Adipose tissue (tissue), 3 donors: ENCODE measurements around the gene TECTA. TPM values are rescaled to one million over a fixed set of nuclear protein-coding genes. Genes with fewer than 3 reads are reported as not detected.

Source experiments
- H3K27ac ChIP-seq: one replicate; pipeline ENCODE4 v1.5.1; 2013; ENCODE audit warnings: low read depth, low read length
- WGBS, 3 donors: extraction: QIAGEN DNeasy Blood & Tissue Kit; methylation state at CpG; one replicate each; pipeline ENCODE4 v1.1.7; 2013; 5-methylcytosine and 5-hydroxymethylcytosine counted together
- polyA plus RNA-seq, 3 donors: library from polyadenylated mRNA; stranded (reverse); fragments of 200-250 nt; gene quantifications; one replicate each; pipeline ENCODE4 v1.2.3, GENCODE V29; 2013
- donor health status: healthy with polysubstance abuse.
- donor health status: Bipolar disorder and iron deficiency.
- donor health status: healthy.

Gene TECTA
- polyA plus RNA-seq, 3 donors = 0.20 to 0.67 (median 0.37) TPM

- WGBS, 3 donors = 98 to 100% (median 100%) methylated on average over 1 of the region's 1 CpG
- H3K27ac ChIP-seq = no peak overlapping the region
Observed at GRCh38 chr11:121082670-121083069, 18.4 kb upstream of the TECTA start.

DNA sequence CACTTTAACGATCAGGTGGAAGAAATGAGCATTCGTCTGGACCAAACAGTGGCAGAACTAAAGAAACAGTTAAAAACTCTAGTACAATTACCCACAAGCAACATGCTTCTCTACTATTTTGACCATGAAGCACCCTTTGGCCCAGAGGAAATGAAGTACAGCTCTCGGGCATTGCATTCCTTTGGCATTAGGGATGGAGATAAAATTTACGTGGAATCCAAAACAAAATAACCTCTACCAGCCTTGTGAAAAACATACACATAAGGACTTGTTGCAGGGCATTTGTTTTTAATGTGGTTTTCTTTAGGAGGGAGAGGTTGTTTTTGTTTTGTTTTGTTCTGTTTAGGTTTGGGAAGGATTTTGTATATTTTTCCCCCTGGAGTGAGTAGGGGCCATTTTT, 14.2 kb upstream of the TECTA start:
- H3K27ac ChIP-seq = no peak overlapping the region
- 77 to 93% (median 87%) methylated on average over 4 of the region's 4 CpGs for WGBS, 3 donors

DNA sequence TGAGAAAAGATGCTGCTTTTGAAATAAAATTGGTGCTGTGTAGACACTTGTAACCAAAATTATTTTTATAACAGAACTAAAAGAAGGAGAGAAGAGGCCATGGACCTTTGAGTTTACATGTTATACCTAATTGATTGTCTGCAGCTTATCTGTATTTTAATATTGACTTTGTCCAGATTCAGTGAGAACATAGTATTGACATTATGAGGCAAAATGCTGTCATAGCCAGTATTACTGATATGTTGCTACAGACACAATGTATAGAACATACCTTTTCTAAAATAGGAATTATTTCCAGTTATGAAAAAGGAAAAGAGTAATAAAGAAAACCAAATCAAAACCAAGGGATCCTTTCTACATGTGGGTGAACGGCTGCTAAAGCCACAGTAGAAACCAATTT, 11.5 kb upstream of the TECTA start:
- no peak overlapping the region for H3K27ac ChIP-seq
- 87 to 98% (median 95%) methylated on average over 1 of the region's 1 CpG for WGBS, 3 donors

DNA sequence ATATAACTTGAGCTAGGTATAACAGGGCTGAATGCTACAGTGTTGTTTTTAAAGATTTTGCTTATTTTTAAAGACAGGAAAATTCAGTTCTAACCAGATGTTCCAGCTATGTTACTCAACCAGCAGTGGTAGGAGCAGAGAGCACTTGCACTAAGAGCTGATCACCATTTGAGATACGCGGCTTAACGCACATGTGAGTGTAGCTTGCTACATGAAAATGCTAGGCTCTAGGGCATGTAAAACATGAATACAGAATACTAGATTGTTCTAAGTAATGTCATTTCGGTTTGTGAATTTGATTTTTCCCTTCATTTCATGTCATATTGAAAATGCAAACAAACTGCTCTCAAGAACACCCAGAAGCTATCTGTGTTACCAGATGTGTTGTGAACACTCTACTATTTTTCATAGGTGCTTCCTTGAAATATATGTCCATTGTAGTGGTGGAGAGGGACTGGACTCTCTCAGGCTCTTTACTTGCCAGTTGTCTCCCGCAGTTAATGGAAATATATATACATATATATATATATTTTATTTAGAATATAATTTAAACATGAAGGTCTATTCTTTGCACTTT, 10.8 kb upstream of the TECTA start:
- 95 to 99% (median 96%) methylated on average over 5 of the region's 5 CpGs for WGBS, 3 donors
- H3K27ac ChIP-seq = no peak overlapping the region

GRCh38 chr11:121091492-121092152, 9.4 kb upstream of the TECTA start:
- no peak overlapping the region for H3K27ac ChIP-seq
- WGBS, 3 donors = 56 to 90% (median 62%) methylated on average over 3 of the region's 3 CpGs

- no peak overlapping the region for H3K27ac ChIP-seq
- WGBS, 3 donors = 88 to 91% (median 90%) methylated on average over 1 of the region's 1 CpG
Observed at GRCh38 chr11:121095561-121095960, 5.5 kb upstream of the TECTA start.

DNA sequence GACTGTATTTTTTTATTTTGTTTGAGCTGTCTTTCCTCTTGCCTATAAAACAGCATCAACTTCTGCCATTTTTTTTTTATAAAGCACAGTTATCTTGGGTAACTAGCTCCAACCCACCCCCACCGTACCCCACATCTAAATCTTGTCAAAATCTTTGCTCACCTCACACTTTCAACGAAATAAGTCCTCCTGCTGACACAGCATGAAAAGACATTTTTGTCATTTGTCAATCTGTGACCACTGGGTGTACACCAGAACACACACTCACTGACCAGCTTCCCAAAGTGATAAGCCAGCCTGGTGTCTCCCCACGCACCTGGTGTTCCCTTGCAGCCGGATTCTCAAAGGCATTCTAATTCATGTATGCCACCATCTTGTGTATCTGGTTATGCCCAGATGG, 1.7 kb upstream of the TECTA start:
- 84 to 93% (median 89%) methylated on average over 4 of the region's 4 CpGs for WGBS, 3 donors
- H3K27ac ChIP-seq = no peak overlapping the region

- no peak overlapping the region for H3K27ac ChIP-seq
- WGBS, 3 donors = 77 to 89% (median 88%) methylated on average over 4 of the region's 4 CpGs
Observed at GRCh38 chr11:121099885-121100284, 1.2 kb upstream of the TECTA start.

DNA sequence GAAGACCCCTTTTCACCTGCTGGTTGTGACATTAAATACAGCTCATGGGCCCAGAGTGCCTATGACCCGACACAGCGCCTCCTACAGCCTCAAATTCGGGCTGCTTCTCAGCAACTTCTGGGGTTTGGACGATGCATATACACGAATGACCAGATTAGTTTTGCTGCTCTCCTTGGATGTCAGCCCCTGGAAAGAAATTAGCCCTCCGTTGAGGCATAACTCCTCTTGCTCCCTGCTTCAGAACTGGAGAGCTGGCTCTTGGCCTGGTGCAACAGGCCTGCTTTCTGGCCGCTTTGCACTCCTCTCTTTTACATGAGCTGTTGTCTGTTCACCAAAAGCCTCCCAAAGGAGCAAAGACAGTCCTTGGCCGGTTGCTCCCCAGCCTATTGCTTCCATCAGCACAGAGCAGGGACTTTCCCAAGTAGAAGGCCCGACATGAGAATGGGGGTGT, 3.3 kb downstream of the TECTA start:
- no peak overlapping the region for H3K27ac ChIP-seq
- 59 to 86% (median 70%) methylated on average over 9 of the region's 9 CpGs for WGBS, 3 donors

DNA sequence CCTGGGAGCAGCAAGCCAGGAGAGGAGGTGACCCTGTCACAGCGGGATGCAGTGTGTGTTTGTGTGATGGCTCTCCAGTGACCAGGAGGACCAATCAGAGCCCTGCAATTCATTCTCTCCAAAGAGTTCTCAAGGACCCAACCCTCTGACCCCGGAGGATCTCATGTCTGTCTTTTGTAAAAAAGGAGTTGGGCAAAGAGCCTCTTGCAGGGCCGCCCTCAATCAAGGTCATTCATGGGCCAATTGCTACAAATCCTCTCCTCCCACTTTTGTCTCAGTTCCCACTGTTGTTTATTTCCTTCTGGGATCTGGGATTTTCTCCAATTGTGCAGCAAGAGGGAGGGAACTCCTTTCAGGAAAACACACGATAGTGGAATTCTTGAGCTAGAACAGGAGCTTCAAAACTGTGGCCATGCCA, 4.0 kb downstream of the TECTA start:
- 38 to 60% (median 46%) methylated on average over 4 of the region's 4 CpGs for WGBS, 3 donors

DNA sequence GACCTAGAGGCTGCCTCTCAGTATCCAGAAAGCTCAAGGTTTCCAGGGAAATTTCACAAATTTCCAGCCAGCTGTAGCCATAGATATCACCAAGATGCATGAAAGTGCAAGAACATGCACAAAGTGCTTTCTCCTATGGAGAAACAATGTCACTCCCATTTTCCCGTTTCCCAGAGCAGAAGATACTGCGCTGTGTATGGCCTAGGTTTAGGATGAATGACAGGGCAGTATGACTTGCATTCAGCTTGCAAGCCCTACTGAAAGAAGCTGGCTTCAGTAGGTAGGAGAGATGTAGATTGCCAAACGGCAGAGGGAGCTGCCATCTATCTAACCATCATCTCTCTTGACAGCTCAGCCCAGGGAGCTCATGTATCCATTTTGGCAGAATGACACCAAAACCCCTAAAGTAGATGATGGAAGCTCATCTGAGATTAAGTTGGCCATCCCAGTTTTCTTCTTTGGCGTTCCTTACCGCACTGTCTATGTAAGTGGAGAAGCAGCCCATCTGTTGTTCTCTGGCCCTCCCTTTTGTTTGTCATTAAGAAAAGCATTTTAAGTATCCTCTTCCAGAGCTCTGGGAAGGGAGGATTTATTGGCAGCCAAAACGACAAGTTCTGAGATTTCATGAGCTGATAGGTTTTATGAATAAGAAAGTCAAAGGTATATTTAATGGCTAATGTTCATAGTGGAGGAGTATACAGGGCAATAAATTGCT, 4.6 kb downstream of the TECTA start:
- WGBS, 3 donors = 63 to 77% (median 70%) methylated on average over 6 of the region's 6 CpGs
- no peak overlapping the region for H3K27ac ChIP-seq

More for the DNA sequence above, 4.0 kb downstream of the TECTA start:
- no peak overlapping the region for H3K27ac ChIP-seq

DNA sequence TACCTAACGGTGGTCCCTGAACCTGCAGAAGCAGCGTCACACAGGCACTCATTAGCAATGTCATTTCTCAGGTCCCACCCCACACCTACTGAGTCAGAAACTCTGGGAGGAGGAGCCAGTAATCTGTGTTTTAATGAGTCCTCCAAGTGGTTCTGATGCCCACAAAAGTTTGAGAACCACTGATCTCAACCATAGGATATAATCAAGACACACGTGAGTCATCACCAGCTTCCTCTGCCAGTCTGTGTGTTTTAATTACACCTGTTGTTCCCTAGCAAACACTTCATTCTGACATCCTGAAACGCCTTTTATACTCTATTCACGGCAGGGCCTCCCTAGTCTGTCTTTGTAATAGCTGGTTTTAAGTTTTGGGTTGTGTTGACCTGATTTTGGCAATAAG, 5.8 kb downstream of the TECTA start:
- no peak overlapping the region for H3K27ac ChIP-seq
- 71 to 87% (median 73%) methylated on average over 5 of the region's 5 CpGs for WGBS, 3 donors

DNA sequence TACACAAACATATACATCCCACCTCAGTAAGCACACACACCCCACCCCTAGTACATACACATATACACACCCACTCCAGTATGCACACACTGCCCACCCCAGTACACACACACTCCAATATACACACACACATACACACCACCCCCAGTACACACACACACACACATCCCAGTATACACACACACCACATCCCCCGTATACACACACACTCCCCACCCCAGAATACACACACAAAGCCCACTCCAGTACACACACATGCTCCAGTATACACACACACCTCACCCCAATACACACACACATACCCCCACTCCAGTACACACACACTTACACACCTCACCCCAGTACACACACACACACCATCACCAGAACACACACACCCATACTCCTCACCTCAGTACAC, 7.4 kb downstream of the TECTA start:
- H3K27ac ChIP-seq = no peak overlapping the region
- 41 to 96% (median 53%) methylated on average over 1 of the region's 1 CpG for WGBS, 3 donors

GRCh38 chr11:121109471-121109870, 8.4 kb downstream of the TECTA start:
- no peak overlapping the region for H3K27ac ChIP-seq
- WGBS, 3 donors = 64 to 90% (median 68%) methylated on average over 2 of the region's 2 CpGs

DNA sequence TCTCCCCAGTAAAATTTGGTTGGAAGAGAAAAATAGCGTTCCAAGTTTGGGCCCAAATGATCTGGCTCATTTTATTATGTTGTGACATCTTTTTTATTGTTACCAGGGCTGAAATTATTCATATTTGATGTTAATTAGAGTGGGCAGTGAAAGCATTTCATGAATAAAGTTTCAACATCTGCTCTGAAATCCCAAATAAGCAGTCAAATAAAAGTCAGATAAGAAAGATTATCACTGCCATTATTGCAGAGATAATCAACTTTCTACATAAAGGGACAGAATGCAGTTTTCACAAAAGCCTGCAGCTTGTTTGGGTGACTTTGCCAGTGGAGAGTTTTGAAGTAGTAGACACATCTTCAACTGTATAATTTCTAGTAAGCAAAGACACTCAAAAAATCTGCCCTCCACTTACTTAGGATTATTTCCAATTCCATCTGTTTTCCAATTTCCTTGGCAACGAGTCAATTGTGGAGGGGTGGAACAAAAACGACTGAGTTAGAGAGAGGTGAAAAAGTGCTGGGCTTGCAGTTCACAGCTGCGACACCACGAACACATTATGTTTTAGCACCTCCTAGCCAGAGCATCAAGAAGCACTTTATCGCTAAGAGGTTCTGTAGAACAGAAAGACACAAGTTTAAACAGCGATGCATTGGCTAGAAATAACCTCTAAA, 9.0 kb downstream of the TECTA start:
- H3K27ac ChIP-seq = no peak overlapping the region
- WGBS, 3 donors = 48 to 73% (median 50%) methylated on average over 7 of the region's 7 CpGs

- 51 to 73% (median 72%) methylated on average over 10 of the region's 10 CpGs for WGBS, 3 donors
- H3K27ac ChIP-seq = no peak overlapping the region
Observed at GRCh38 chr11:121110871-121111724, 10.1 kb downstream of the TECTA start.

DNA sequence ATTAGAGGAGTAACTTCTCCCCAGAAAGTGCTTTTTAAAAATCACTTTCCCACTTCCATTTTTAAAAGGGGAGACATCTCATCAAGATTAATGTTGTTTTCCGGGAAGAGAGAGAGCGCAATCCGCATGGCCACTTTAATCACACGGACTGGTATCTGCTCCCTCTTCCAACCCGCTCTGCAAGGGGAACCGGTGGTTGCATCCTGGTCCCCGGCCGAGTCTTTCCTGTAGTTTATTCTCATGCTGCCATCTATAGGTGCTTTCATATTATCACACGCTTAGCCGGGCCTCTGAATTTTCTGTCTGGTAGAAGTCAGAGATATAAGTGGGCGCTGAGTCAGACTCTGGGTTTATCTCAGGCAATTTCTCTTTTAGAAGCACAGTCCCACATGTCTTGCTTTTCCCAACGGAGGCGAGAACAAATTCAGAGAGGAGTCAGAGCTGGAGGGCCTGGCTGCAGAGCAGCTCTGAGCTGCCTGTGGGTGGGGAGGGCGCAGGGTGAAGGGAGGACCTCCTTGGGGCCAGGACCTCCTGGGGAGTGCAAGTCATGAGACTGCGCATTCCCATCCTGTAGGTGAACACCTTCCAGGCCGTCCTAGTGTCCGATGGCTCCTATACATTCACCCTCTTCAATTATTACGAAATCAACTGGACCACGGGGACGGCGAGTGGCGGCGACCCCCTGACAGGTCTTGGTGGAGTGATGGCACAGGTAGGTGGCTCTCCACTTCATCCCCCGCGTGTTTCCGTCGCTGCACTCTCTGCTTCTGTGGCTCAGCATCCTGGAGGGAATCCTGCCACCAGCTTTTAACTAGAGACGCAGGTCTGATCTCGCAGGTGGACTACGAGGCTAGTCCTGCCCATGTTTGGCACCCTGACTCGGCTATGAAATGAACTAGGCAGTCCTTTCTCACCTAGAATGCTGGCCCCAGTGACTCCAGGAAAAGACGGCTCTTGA, 11.7 kb downstream of the TECTA start:
- no peak overlapping the region for H3K27ac ChIP-seq
- 45 to 50% (median 50%) methylated on average over 32 of the region's 32 CpGs for WGBS, 3 donors
